SK-N-MC (cell line): ENCODE results near the gene COL13A1.

ENCODE experiments used
- EZH2 ChIP-seq: fragments of 200-600 bp; sonication (generic); IDR thresholded peaks from one replicate; pipeline ENCODE4 v1.6.1; 2017; ENCODE audit warnings: antibody characterized with exemption
- POLR2AphosphoS5 ChIP-seq: IDR thresholded peaks from 2 replicates; pipeline ENCODE4 v1.6.1; 2012; ENCODE audit warnings: mild to moderate bottlenecking, low read depth, low read length, borderline replicate concordance

- TF ChIP-seq EZH2 (no peak), POLR2AphosphoS5 (no peak)
Observed at GRCh38 chr10:69864321-69864720, 62.6 kb downstream of the COL13A1 start.
